SH-SY5Y (cell line): ENCODE measurements around the gene TYMS.

Source experiments
- GATA2 ChIP-seq: IDR thresholded peaks from 2 replicates; pipeline ENCODE4 v1.6.1; 2011; ENCODE audit warnings: mild to moderate bottlenecking, low read depth, low read length
- GATA3 ChIP-seq: IDR thresholded peaks from 2 replicates; pipeline ENCODE4 v1.6.1; 2011; ENCODE audit warnings: low read depth, mild to moderate bottlenecking, low read length, moderate library complexity

DNA sequence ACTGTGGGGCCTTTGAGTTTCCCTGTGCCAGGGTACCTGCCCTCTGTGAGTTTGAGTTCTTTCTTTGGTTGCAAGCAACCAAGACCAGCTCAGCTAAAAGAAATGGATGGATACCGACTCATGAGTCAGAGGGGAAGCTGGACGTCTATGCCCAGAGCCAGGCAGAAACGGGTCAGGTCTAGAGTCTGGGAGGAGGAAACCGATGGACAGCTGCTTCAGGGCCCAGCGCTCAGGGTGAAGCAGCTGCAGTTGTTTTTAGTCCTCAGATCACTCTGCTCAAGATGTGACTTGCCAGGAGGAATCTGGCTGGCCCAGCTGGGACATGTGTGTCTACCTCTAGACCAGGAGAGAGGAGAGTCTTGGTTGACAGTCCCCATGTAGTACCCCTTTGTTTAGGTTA lies 10.1 kb upstream of the TYMS start:
- no peak for TF ChIP-seq GATA2
- TF ChIP-seq GATA3 = no peak
